Gastrocnemius medialis (tissue), 4 donors: ENCODE data around the gene NRROS. TPM values are rescaled to one million over a fixed set of nuclear protein-coding genes. Genes with fewer than 3 reads are reported as not detected.

Experiments used
- ATAC-seq, 2 donors: fragments of 150-250 bp; one replicate each; pipeline ENCODE4 v1.9.1; 2016
- DNase-seq, 2 donors: peaks; one replicate each; pipeline ENCODE4 v3.0.0-alpha.2; 2019
- H3K27ac ChIP-seq, 4 donors: fragments of 200-600 bp; sonication (generic); 1 replicate in 1 of 4; 2 replicates in 3 of 4; pipeline ENCODE4 v1.5.1; 2016 to 2018; ENCODE audit warnings: mild to moderate bottlenecking in 2 of 4, moderate library complexity in 1 of 4
- H3K27me3 ChIP-seq, 3 donors: fragments of 200-600 bp; sonication (generic) in 2 of 3; 1 replicate in 1 of 3; 2 replicates in 2 of 3; pipeline versions ENCODE4 v1.5.1 to v1.6.0; 2016 to 2019; ENCODE audit warnings: mild to moderate bottlenecking in 1 of 3, moderate library complexity in 1 of 3
- H3K36me3 ChIP-seq, 2 donors: fragments of 200-600 bp; sonication (generic) in 1 of 2; one replicate each; pipeline ENCODE4 v1.5.1; 2017 to 2018
- H3K4me1 ChIP-seq, 2 donors: fragments of 200-600 bp; sonication (generic) in 1 of 2; one replicate each; pipeline ENCODE4 v1.5.1; 2016 to 2017; ENCODE audit warnings: mild to moderate bottlenecking in 2 of 2
- H3K4me3 ChIP-seq, 4 donors: fragments of 200-600 bp; sonication (generic) in 3 of 4; 1 replicate in 1 of 4; 2 replicates in 3 of 4; pipeline ENCODE4 v1.5.1; 2016 to 2019; ENCODE audit warnings: mild to moderate bottlenecking in 2 of 4
- H3K9me3 ChIP-seq, 3 donors: fragments of 200-600 bp; sonication (generic) in 2 of 3; 1 replicate in 1 of 3; 2 replicates in 2 of 3; pipeline ENCODE4 v1.5.1; 2016 to 2019
- CTCF ChIP-seq, 5 experiments: fragments of 450-650 bp in 3 of 5; fragments of 200-600 bp in 2 of 5; sonication (generic) in 2 of 5; IDR thresholded peaks in 4 of 5; conservative IDR thresholded peaks in 1 of 5; 1 replicate in 4 of 5; 2 replicates in 1 of 5; pipeline ENCODE4 v1.5.1; 2016 to 2019; ENCODE audit warnings: antibody characterized with exemption in 5 of 5, mild to moderate bottlenecking in 3 of 5, moderate library complexity in 3 of 5
- POLR2A ChIP-seq, 2 donors: fragments of 450-650 bp; IDR thresholded peaks; one replicate each; pipeline ENCODE4 v1.6.1; 2017; ENCODE audit warnings: antibody characterized with exemption in 2 of 2, mild to moderate bottlenecking in 2 of 2, moderate library complexity in 2 of 2
- in situ Hi-C, 4 donors: fragments of 200-750 bp; cut with MboI; loops; one replicate each; pipeline versions ENCODE4 v1.15.0 to v1.8.0; 2017; ENCODE audit warnings: low sequenced_read_pairs in 4 of 4
- intact Hi-C: fragments of 100-400 bp; cut with DNase I; formaldehyde crosslinking; loops from one replicate; pipeline ENCODE4 v1.15.1; 2023; ENCODE audit warnings: low total_unique reads
- total RNA-seq, 4 donors: library from RNA; depleted of rRNA; stranded (reverse); fragments of >200 nt; gene quantifications; one replicate each; pipeline versions ENCODE4 v1.1.0 to v1.2.3, GENCODE V29; 2016

The NRROS gene
- total RNA-seq, 4 donors from 2014 or later = 0.31 to 1.7 (median 0.96) TPM

- H3K27ac ChIP-seq = no peak overlapping the region
- peaks cover 0 to 6% of the 10 kb centered on the region in 2 donors for H3K4me1 ChIP-seq
- no peak for TF ChIP-seq POLR2A (IDR thresholded peaks at IDR 0.05)
- no peak for TF ChIP-seq CTCF (IDR thresholded peaks at IDR 0.05 in 4 of 5, conservative IDR thresholded peaks at IDR 0.05 in 1 of 5)
- no peaks in the 10 kb centered on the region for H3K36me3 ChIP-seq
- no peaks in the 10 kb centered on the region for H3K9me3 ChIP-seq
- no peaks in the 10 kb centered on the region for H3K27me3 ChIP-seq
- no peak overlapping the region for H3K4me3 ChIP-seq
- intact Hi-C loops = loop anchor here (10.0 kb wide), 1 partner anchor 434 kb away; no protein-coding TSS in a partner anchor
- ATAC-seq = peak; percentile 41 to 49
- in situ Hi-C loops = loop anchor here (10.0 kb wide), 3 partner anchors 74 to 154 kb away; no protein-coding TSS in a partner anchor
- peak; percentile 28 to 42 for DNase-seq
Measured at GRCh38 chr3:196688349-196688748, 48.9 kb downstream of the NRROS start.

- Histone ChIP-seq H3K9me3 (no peaks in the 10 kb centered on the region), H3K27me3 (no peaks in the 10 kb centered on the region), H3K36me3 (no peaks in the 10 kb centered on the region), H3K4me3 (no peak overlapping the region), H3K27ac (no peak overlapping the region), H3K4me1 (peaks cover 0 to 1% of the 10 kb centered on the region in 2 donors)
- TF ChIP-seq CTCF (IDR thresholded peaks at IDR 0.05 in 4 of 5, conservative IDR thresholded peaks at IDR 0.05 in 1 of 5) (no peak), POLR2A (IDR thresholded peaks at IDR 0.05) (no peak)
- intact Hi-C loops = loop anchor here (10.0 kb wide), 1 partner anchor 435 kb away; no protein-coding TSS in a partner anchor
- ATAC-seq = no peak
- in situ Hi-C loops = loop anchor here (10.0 kb wide), 3 partner anchors 75 to 155 kb away; no protein-coding TSS in a partner anchor
- no peak for DNase-seq
Measured at GRCh38 chr3:196689941-196690660, 50.6 kb downstream of the NRROS start.

GRCh38 chr3:196691386-196691785, 51.9 kb downstream of the NRROS start:
- in situ Hi-C loops (no loop called here), intact Hi-C loops (no loop called here)
- DNase-seq = no peak
- ATAC-seq = no peak
- no peaks in the 10 kb centered on the region for H3K9me3 ChIP-seq
- no peak overlapping the region for H3K27ac ChIP-seq
- H3K36me3 ChIP-seq = no peaks in the 10 kb centered on the region
- TF ChIP-seq CTCF (IDR thresholded peaks at IDR 0.05 in 4 of 5, conservative IDR thresholded peaks at IDR 0.05 in 1 of 5) = no peak
- TF ChIP-seq POLR2A (IDR thresholded peaks at IDR 0.05) = no peak
- no peak overlapping the region for H3K4me3 ChIP-seq
- H3K27me3 ChIP-seq = no peaks in the 10 kb centered on the region
- H3K4me1 ChIP-seq = no peaks in the 10 kb centered on the region

- Histone ChIP-seq H3K4me3 (no peak overlapping the region), H3K9me3 (no peaks in the 10 kb centered on the region), H3K27ac (no peak overlapping the region), H3K36me3 (no peaks in the 10 kb centered on the region), H3K27me3 (no peaks in the 10 kb centered on the region), H3K4me1 (no peaks in the 10 kb centered on the region)
- DNase-seq (no peak), ATAC-seq (no peak)
- intact Hi-C loops = no loop called here
- in situ Hi-C loops = no loop called here
- TF ChIP-seq POLR2A (IDR thresholded peaks at IDR 0.05) (no peak), CTCF (IDR thresholded peaks at IDR 0.05 in 4 of 5, conservative IDR thresholded peaks at IDR 0.05 in 1 of 5) (no peak)
Measured at GRCh38 chr3:196694202-196694638, 54.7 kb downstream of the NRROS start.
